C4-2B (cell line): Measurements from ENCODE around the gene TPD52L2.

Experiments used
- H3K27ac ChIP-seq: fragments of 450-650 bp; 2 replicates; pipeline ENCODE4 v1.5.1; 2017
- CTCF ChIP-seq: fragments of 450-650 bp; conservative IDR thresholded peaks from 2 replicates; pipeline ENCODE4 v1.5.1; 2017; ENCODE audit warnings: mild to moderate bottlenecking
- ZFX ChIP-seq: fragments of 450-650 bp; IDR thresholded peaks from 2 replicates; pipeline ENCODE4 v1.6.1; 2017

The TPD52L2 gene

GRCh38 chr20:63930971-63931553 is 66.0 kb downstream of the TPD52L2 start:
- no peak overlapping the region for H3K27ac ChIP-seq
- TF ChIP-seq ZFX (no peak), CTCF (no peak)

GRCh38 chr20:63931735-63932134 is 66.7 kb downstream of the TPD52L2 start:
- no peak for TF ChIP-seq ZFX
- no peak for TF ChIP-seq CTCF
- no peak overlapping the region for H3K27ac ChIP-seq

GRCh38 chr20:63932606-63933160 is 67.6 kb downstream of the TPD52L2 start:
- TF ChIP-seq ZFX, result no peak
- TF ChIP-seq CTCF, result no peak
- no peak overlapping the region for H3K27ac ChIP-seq

- no peak for TF ChIP-seq ZFX
- no peak for TF ChIP-seq CTCF
- H3K27ac ChIP-seq, result no peak overlapping the region
Measured at GRCh38 chr20:63933646-63934045, 68.6 kb downstream of the TPD52L2 start.

- TF ChIP-seq ZFX (no peak), CTCF (no peak)
- H3K27ac ChIP-seq, result no peak overlapping the region
Measured at GRCh38 chr20:63934271-63935068, 69.4 kb downstream of the TPD52L2 start.

GRCh38 chr20:63935447-63935846 is 70.4 kb downstream of the TPD52L2 start:
- H3K27ac ChIP-seq, result no peak overlapping the region
- TF ChIP-seq CTCF, result no peak
- no peak for TF ChIP-seq ZFX

GRCh38 chr20:63937596-63937995 is 72.5 kb downstream of the TPD52L2 start:
- no peak for TF ChIP-seq ZFX
- no peak for TF ChIP-seq CTCF
- H3K27ac ChIP-seq, result no peak overlapping the region
